ENCODE measurements around the gene CSHL1. TPM values are rescaled to one million over a fixed set of nuclear protein-coding genes. Genes with fewer than 3 reads are reported as not detected.
"Not testable (repeated sequence)": the region's sequence is repeated elsewhere in the genome, so short reads cannot be mapped to it uniquely, and the experiment has no call there.

The CSHL1 gene
- total RNA-seq, 2 experiments from 2014 or later = not detected

DNA sequence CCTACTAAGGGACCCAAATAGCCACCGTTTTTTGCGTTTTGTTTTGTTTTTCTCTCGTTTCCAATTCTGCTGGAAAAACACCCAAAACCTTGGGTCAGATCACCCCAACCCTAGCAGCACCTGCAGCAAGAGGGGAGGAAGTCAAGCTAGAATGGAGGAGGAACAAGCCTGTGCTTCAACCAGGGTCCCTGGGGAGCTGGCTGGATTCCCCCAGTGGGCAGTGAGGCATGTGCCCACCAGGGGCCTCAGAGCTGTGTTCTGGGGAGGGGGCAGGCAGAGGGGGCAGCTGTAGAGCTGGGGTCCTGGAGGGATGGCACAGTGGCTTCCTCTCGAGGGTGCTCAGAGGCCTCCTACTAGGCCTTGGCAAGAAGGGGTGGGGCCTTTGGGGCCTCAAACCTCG lies 14.6 kb upstream of the CSHL1 start:
- Mint-ChIP-seq H3K4me1 (peaks cover 2% of the 10 kb centered on the region), H3K36me3 (ENCODE audit: low read depth) (peaks cover 3% of the 10 kb centered on the region), H3K9me3 (no peaks in the 10 kb centered on the region), H3K27ac (no peak overlapping the region), H3K27me3 (no peaks in the 10 kb centered on the region), H3K4me3 (no peak overlapping the region)
- ChIA-PET CTCF (interaction anchor here (0.5 to 1.9 kb wide), 3 partner anchors 21 to 188 kb away, joined by 3 to 15 read pairs (median 4); no protein-coding TSS in a partner anchor), POLR2A (no interaction called here)
- no peak for DNase-seq

DNA sequence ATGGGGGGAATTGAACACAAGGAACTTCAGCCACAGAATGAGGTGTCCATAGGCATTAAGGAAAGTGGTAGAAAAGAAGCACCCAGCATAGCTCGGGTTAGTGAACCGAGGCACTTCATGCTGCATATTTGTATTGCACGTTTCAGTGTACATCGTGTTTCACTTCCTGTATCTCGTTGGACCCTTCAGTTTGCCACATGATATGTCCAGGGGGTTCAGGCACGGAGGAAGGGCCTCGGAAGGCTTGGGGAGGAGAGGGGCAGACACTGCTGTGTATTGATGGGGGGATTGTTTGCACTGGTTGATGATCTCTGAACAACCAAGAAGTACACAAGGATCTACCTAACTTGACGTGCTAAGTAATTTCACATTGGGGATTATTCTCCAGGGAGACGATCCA lies 11.3 kb upstream of the CSHL1 start:
- H3K9me3 Mint-ChIP-seq; POLR2A ChIA-PET; DNase-seq; H3K4me3 Mint-ChIP-seq; H3K36me3 Mint-ChIP-seq (ENCODE audit: low read depth); H3K4me1 Mint-ChIP-seq; H3K27me3 Mint-ChIP-seq; H3K27ac Mint-ChIP-seq: not testable (repeated sequence)
- CTCF ChIA-PET = interaction anchor here (0.6 to 1.4 kb wide), 2 partner anchors 51 to 103 kb away, joined by 3 to 4 read pairs; partner anchors contain the start of gene SCN4A

DNA sequence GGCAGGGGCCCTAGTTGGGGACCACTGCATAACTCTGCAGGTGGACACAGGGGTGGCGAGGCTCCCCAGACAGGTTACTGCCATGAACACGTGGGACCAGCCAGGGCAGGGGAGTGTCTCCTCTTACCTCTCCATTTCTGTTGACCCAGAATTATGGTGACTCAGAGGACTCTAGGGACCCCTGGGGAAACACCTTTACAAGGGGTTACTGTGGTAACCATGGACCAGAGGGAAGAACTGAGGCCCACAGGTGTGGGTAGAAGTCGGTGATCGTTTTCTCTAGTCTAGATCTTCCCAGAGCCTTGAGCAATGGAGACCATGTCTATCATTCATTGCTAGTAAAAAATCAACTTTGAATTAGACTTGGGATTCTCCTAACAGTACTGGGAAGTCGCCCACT lies 9.7 kb upstream of the CSHL1 start:
- H3K27me3 Mint-ChIP-seq; H3K36me3 Mint-ChIP-seq (ENCODE audit: low read depth); H3K27ac Mint-ChIP-seq; POLR2A ChIA-PET; H3K4me3 Mint-ChIP-seq; H3K9me3 Mint-ChIP-seq; DNase-seq; H3K4me1 Mint-ChIP-seq: not testable (repeated sequence)
- CTCF ChIA-PET = interaction anchor here (0.6 to 3.7 kb wide), 4 partner anchors 26 to 213 kb away, joined by 4 to 35 read pairs (median 10); no protein-coding TSS in a partner anchor

DNA sequence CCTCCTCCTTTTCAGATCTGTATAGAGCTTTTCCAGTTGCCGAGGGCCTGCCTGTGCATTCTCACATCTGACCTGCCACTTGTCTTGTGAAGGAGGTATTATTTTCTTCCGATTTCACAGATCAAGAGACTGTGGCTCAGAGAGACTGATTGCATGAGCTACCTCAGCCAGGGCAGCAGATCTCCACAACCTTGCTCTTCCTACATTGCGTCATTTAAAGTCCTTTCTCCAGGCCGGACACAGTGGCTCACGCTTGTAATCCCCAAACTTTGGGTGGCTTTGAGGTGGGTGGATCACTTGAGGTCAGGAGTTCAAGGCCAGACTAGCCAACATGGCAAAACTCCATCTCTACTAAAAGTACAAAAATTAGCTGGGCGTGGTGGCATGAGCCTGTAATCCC lies 9.0 kb upstream of the CSHL1 start:
- H3K27ac Mint-ChIP-seq; POLR2A ChIA-PET; H3K36me3 Mint-ChIP-seq (ENCODE audit: low read depth); H3K27me3 Mint-ChIP-seq; H3K9me3 Mint-ChIP-seq; H3K4me1 Mint-ChIP-seq; DNase-seq; H3K4me3 Mint-ChIP-seq: not testable (repeated sequence)
- CTCF ChIA-PET = interaction anchor here (0.6 to 3.7 kb wide), 27 partner anchors 11 to 258 kb away, joined by 3 to 35 read pairs (median 4); partner anchors contain the start of genes CD79B and ERN1

DNA sequence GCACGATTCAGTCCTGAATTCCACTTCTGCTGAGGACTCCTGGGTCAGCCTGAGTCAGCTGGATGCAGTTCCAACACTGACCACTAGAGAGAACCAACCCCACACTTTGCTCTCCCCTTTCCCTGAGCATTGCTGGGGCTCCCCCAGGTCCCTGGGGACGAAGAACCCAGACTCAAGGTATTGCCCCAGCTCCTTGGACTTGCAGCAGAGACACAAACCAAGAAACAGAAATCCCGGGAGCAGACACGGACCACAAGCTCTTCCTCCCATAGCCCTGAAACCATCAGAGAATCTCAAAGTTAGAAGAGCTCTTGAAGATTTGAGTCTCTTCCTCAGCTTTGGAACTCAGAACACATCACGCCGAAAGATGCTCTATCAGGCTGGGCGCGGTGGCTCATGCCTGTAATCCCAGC lies 8.3 kb upstream of the CSHL1 start:
- POLR2A ChIA-PET = no interaction called here
- Mint-ChIP-seq H3K4me1 (peaks cover 7% of the 10 kb centered on the region), H3K4me3 (no peak overlapping the region), H3K27ac (no peak overlapping the region), H3K9me3 (no peaks in the 10 kb centered on the region), H3K27me3 (peaks cover 4% of the 10 kb centered on the region), H3K36me3 (ENCODE audit: low read depth) (no peaks in the 10 kb centered on the region)
- CTCF ChIA-PET = interaction anchor here (0.6 to 3.7 kb wide), 37 partner anchors 12 to 259 kb away, joined by 3 to 35 read pairs (median 4); partner anchors contain the start of genes CD79B, ERN1 and ICAM2
- peak; percentile 83 for DNase-seq

DNA sequence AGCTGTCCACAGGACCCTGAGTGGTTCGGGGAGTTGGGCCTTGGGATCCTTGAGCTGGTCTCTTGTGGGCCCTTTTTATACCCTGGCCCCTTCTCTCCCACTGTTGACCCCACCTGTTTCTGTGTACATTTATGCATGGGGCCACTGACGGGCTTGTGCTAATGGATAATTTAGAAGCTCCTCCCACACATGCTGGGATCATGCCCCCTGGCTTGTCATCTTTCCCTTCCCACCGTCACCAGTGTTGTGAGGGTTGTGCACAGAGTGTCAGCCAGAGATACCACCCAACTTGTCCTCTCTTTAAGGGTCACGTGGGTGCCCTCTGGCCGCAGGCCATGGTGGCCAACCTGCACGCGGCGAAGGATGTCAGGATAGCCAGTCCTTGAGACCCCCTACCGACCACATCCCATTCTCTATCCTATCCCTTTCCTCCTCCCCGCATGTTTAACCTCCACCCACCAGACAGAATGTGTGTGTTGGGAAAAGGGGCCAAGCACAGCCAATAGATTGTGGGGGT lies 7.8 kb upstream of the CSHL1 start, which contains the start of gene GH1:
TSS of gene GH1 (minus strand) at position 51 of the 517 bp plus-strand sequence. CDS start 63 bp downstream, outside the sequence.
- H3K36me3 Mint-ChIP-seq (ENCODE audit: low read depth); POLR2A ChIA-PET; H3K27ac Mint-ChIP-seq: not testable (repeated sequence)

DNA sequence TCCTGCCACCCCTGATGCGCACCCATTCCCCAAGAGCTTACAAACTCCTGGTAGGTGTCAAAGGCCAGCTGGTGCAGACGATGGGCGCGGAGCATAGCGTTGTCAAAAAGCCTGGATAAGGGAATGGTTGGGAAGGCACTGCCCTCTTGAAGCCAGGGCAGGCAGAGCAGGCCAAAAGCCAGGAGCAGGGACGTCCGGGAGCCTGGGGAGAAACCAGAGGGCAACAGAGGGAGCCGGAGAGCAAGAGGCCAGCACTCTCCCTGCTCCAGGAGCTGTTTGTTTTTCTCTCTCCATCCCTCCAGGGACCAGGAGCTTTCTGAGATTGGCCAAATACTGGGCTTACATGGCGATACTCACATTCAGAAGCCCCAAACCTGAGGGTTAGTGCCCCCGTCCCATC lies 7.2 kb upstream of the CSHL1 start:
- peaks cover 7% of the 10 kb centered on the region for H3K4me1 Mint-ChIP-seq
- no peaks in the 10 kb centered on the region for H3K9me3 Mint-ChIP-seq
- no peak for DNase-seq
- H3K27ac Mint-ChIP-seq = no peak overlapping the region
- H3K27me3 Mint-ChIP-seq = peaks cover 4% of the 10 kb centered on the region
- POLR2A ChIA-PET = interaction anchor here (0.6 kb wide), 1 partner anchor 610 kb away, joined by 3 read pairs; no protein-coding TSS in a partner anchor
- H3K4me3 Mint-ChIP-seq = no peak overlapping the region
- CTCF ChIA-PET = interaction anchor here (0.6 to 3.7 kb wide), 18 partner anchors 13 to 282 kb away, joined by 3 to 35 read pairs (median 4); partner anchors contain the start of genes CD79B and ICAM2
- H3K36me3 Mint-ChIP-seq (ENCODE audit: low read depth) = no peaks in the 10 kb centered on the region

More for the DNA sequence above, 7.8 kb upstream of the CSHL1 start, which contains the start of gene GH1:
- not testable (repeated sequence) for H3K9me3 Mint-ChIP-seq, H3K27me3 Mint-ChIP-seq, H3K4me1 Mint-ChIP-seq, H3K4me3 Mint-ChIP-seq, DNase-seq
- CTCF ChIA-PET = interaction anchor here (0.6 to 3.7 kb wide), 31 partner anchors 12 to 281 kb away, joined by 3 to 35 read pairs (median 4); partner anchors contain the start of genes CD79B and ICAM2

DNA sequence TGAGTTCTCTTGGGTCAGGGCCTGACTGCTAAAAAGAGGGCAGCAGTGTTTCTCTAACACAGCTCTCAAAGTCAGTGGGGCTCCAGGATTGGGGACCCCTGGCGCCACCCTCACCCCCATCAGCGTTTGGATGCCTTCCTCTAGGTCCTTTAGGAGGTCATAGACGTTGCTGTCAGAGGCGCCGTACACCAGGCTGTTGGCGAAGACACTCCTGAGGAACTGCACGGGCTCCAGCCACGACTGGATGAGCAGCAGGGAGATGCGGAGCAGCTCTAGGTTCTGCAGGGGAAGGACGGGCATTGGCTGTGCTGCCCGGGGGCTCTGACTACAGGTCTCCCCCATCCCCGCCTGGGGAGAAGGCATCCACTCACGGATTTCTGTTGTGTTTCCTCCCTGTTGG lies 6.6 kb upstream of the CSHL1 start:
- peaks cover 4% of the 10 kb centered on the region for H3K27me3 Mint-ChIP-seq
- no peak overlapping the region for H3K27ac Mint-ChIP-seq
- no peaks in the 10 kb centered on the region for H3K9me3 Mint-ChIP-seq
- H3K4me3 Mint-ChIP-seq = no peak overlapping the region
- ChIA-PET POLR2A (no interaction called here), CTCF (interaction anchor here (1.0 to 3.7 kb wide), 10 partner anchors 13 to 282 kb away, joined by 3 to 35 read pairs (median 4); partner anchors contain the start of gene CD79B)
- no peak for DNase-seq
- H3K36me3 Mint-ChIP-seq (ENCODE audit: low read depth) = no peaks in the 10 kb centered on the region
- H3K4me1 Mint-ChIP-seq = peaks cover 9% of the 10 kb centered on the region

DNA sequence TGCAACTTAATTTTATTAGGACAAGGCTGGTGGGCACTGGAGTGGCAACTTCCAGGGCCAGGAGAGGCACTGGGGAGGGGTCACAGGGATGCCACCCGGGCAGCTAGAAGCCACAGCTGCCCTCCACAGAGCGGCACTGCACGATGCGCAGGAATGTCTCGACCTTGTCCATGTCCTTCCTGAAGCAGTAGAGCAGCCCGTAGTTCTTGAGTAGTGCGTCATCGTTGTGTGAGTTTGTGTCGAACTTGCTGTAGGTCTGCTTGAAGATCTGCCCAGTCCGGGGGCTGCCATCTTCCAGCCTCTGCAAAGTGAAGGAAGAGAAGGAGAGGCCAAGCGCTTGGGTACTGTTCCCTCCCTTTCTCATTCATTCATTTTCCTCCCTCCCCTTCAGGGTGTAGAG lies 6.1 kb upstream of the CSHL1 start:
- H3K27ac Mint-ChIP-seq; POLR2A ChIA-PET; H3K9me3 Mint-ChIP-seq; H3K27me3 Mint-ChIP-seq; H3K4me3 Mint-ChIP-seq; H3K4me1 Mint-ChIP-seq; H3K36me3 Mint-ChIP-seq (ENCODE audit: low read depth); DNase-seq: not testable (repeated sequence)
- CTCF ChIA-PET = interaction anchor here (1.0 to 3.7 kb wide), 4 partner anchors 29 to 111 kb away, joined by 3 to 35 read pairs (median 8); no protein-coding TSS in a partner anchor

DNA sequence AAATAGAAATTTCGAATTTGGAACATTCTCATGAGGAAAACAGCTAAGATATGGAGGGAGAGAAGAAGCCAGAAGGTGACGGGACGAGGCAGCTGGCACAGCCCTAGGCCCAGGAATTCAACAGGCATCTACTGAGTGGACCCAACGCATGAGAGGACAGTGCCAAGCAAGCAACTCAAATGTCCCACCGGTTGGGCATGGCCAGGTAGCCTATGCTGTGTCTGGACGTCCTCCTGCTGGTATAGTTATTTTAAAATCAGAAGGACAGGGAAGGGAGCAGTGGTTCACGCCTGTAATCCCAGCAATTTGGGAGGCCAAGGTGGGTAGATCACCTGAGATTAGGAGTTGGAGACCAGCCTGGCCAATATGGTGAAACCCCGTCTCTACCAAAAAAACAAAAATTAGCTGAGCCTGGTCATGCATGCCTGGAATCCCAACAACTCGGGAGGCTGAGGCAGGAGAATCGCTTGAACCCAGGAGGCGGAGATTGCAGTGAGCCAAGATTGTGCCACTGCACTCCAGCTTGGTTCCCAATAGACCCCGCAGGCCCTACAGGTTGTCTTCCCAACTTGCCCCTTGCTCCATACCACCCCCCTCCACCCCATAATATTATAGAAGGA lies 5.6 kb upstream of the CSHL1 start:
- no peaks in the 10 kb centered on the region for H3K9me3 Mint-ChIP-seq
- no peak overlapping the region for H3K27ac Mint-ChIP-seq
- no peak overlapping the region for H3K4me3 Mint-ChIP-seq
- H3K27me3 Mint-ChIP-seq = peaks cover 7% of the 10 kb centered on the region
- ChIA-PET CTCF (interaction anchor here (1.6 kb wide), 2 partner anchors 30 to 34 kb away, joined by 3 to 4 read pairs; no protein-coding TSS in a partner anchor), POLR2A (no interaction called here)
- H3K36me3 Mint-ChIP-seq (ENCODE audit: low read depth) = no peaks in the 10 kb centered on the region
- H3K4me1 Mint-ChIP-seq = peaks cover 9% of the 10 kb centered on the region
- DNase-seq = no peak

DNA sequence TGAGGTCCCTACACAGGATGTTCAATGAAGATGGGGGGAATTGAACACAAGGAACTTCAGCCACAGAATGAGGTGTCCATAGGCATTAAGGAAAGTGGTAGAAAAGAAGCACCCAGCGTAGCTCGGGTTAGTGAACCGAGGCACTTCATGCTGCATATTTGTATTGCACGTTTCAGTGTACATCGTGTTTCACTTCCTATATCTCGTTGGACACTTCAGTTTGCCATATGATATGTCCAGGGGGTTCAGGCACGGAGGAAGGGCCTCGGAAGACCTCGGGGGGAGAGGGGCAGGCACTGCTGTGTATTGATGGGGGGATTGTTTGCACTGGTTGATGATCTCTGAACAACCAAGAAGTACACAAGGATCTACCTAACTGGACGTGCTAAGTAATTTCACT lies 4.7 kb upstream of the CSHL1 start:
- DNase-seq; H3K36me3 Mint-ChIP-seq (ENCODE audit: low read depth); POLR2A ChIA-PET; H3K9me3 Mint-ChIP-seq; H3K27ac Mint-ChIP-seq; H3K27me3 Mint-ChIP-seq; H3K4me3 Mint-ChIP-seq; H3K4me1 Mint-ChIP-seq: not testable (repeated sequence)
- CTCF ChIA-PET = interaction anchor here (1.2 to 1.6 kb wide), 2 partner anchors 31 to 110 kb away, joined by 3 read pairs; no protein-coding TSS in a partner anchor

DNA sequence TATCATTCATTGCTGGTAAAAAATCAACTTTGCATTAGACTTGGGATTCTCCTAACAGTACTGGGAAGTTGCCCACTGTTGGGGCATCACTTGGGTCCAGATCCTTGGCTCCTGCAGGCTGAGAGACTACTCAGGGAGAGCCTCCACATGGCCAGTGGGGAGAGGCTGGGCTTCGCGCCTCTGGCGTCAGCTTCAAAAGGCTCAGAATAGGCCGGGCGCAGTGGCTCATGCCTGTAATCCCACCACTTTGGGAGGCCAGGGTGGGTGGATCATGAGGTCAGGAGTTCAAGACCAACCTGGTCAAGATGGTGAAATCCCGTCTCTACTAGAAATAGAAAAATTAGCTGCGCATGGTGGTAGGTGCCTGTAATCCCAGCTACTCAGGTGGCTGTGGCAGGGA lies 3.4 kb upstream of the CSHL1 start:
- DNase-seq = no peak
- Mint-ChIP-seq H3K27me3 (peaks cover 7% of the 10 kb centered on the region), H3K4me3 (no peak overlapping the region), H3K9me3 (no peaks in the 10 kb centered on the region), H3K4me1 (peaks cover 8% of the 10 kb centered on the region), H3K36me3 (ENCODE audit: low read depth) (no peaks in the 10 kb centered on the region), H3K27ac (no peak overlapping the region)
- CTCF ChIA-PET = interaction anchor here (1.2 to 1.5 kb wide), 2 partner anchors 32 to 111 kb away, joined by 3 to 5 read pairs; no protein-coding TSS in a partner anchor
- POLR2A ChIA-PET = no interaction called here

DNA sequence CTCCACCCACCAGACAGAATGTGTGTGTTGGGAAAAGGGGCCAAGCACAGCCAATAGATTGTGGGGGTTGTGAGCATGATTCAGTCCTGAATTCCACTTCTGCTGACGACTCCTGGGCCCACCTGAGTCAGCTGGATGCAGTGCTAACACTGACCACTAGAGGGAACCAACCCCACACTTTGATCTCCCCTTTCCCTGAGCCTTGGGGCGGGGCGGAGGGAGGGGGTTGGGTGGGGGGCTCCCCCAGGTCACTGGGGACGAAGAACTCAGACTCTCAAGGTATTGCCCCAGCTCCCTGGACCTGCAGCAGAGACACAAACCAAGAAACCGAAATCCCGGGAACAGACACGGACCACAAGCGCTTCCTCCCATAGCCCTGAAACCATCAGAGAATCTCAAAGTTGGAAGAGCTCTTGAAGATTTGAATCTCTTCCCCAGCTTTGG lies 621 bp upstream of the CSHL1 start:
- Mint-ChIP-seq H3K36me3 (ENCODE audit: low read depth) (no peaks in the 10 kb centered on the region), H3K9me3 (no peaks in the 10 kb centered on the region), H3K4me1 (peaks cover 3% of the 10 kb centered on the region), H3K27ac (no peak overlapping the region), H3K27me3 (peaks cover 12% of the 10 kb centered on the region), H3K4me3 (no peak overlapping the region)
- ChIA-PET POLR2A (no interaction called here), CTCF (interaction anchor here (0.8 to 3.7 kb wide), 12 partner anchors 11 to 234 kb away, joined by 3 to 16 read pairs (median 5); partner anchors contain the start of gene ICAM2)
- DNase-seq = peak; percentile 68

Measured in activated CD4-positive, alpha-beta T cell treated with anti-CD3 and anti-CD28 coated beads, Interleukin-2, amount 10 ng/mL, durations not matched to agents 7 days and 5 days (primary cell).